HG03575 (cell line): ENCODE results near the gene PDAP1.
"Not testable (repeated sequence)": the region's sequence is repeated elsewhere in the genome, so short reads cannot be mapped to it uniquely, and the experiment has no call there.

ENCODE experiments used
- ATAC-seq: cut with Tn5 transposase; IDR thresholded peaks from one replicate; pipeline ENCODE4 v1.9.1; 2021; ENCODE audit not compliant: unreplicated experiment, insufficient number of reproducible peaks, low FRiP score; ENCODE audit errors: extremely low read depth

PDAP1 gene

DNA sequence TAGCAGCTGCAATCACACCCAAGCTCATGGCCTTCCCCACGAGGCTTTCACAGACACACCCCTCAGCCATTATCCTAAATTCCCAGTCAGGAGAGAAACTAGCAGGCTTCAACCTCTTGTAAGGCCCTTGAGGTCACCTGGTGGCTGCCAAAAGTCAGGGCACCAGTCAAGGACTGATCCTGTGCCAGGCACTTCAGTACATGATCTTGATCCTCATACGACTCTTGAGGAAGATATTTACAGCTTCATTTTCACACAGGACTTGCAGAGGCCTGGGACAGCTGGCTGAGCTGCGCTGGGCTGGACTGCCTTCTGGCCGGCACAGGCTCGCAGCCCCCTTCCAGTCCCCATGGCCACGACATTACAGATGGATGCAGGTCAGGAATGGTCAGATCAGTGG is 8.8 kb downstream of the PDAP1 start:
- no peak for ATAC-seq

DNA sequence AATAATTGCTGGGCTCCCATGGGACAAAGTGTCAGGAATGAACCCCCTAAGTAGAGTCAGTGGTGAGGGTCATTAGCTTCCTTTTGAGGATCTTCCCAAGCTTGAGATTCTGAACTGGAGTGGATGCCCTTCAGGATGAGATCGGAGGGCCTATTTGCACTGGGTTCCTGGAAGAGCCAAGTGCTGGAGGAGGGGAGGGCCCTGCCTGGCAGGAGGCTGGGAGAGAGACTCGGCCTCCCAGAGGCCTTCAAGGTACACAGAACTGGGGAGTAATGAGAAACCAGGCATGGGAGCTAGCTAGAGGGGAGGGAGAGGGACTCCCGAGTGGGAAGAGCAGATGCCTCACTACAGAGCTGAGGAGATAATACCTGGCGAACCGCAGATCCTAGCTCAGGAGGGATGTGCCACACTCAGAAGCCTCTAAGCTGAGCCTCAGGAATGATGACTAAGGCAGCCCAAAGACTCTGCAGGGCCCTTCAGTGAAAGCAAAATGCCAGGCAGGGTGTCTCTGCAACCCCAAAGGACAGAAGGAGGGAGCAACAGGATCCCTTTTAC is 9.4 kb downstream of the PDAP1 start:
- ATAC-seq, result no peak

DNA sequence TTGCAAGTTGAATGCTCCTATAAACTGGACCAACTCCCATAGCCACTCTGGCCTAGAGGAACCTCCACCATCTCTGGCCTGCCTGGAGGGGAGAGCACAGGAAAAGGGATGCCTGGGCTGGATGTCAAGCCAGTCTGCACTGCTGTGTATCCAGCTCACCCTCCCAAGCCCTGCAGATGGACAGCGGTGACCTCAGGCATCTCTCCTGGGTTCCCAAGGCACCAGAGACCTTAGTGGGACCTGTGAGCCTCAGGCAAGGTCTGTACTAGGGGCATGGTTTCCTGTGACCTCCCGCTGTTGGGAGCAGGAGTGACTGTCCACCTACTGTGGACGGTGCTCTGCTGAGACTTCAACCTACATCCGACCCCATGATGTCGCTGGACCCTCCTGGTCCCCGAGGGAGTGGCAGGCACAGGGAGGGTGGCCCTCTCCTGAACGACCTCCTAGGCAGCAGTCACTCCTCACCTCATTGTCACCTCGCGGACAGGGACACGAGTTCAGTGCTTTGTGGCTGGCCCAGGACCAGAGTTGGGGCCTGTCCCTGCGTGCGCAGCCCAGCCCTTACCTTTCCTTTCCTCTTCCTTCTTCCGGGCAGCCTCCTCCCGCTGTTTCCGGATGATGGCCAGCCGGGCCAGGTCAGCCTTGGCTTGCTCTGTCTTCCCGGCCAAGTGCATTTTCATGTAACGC is 11.0 kb downstream of the PDAP1 start:
- no peak for ATAC-seq

DNA sequence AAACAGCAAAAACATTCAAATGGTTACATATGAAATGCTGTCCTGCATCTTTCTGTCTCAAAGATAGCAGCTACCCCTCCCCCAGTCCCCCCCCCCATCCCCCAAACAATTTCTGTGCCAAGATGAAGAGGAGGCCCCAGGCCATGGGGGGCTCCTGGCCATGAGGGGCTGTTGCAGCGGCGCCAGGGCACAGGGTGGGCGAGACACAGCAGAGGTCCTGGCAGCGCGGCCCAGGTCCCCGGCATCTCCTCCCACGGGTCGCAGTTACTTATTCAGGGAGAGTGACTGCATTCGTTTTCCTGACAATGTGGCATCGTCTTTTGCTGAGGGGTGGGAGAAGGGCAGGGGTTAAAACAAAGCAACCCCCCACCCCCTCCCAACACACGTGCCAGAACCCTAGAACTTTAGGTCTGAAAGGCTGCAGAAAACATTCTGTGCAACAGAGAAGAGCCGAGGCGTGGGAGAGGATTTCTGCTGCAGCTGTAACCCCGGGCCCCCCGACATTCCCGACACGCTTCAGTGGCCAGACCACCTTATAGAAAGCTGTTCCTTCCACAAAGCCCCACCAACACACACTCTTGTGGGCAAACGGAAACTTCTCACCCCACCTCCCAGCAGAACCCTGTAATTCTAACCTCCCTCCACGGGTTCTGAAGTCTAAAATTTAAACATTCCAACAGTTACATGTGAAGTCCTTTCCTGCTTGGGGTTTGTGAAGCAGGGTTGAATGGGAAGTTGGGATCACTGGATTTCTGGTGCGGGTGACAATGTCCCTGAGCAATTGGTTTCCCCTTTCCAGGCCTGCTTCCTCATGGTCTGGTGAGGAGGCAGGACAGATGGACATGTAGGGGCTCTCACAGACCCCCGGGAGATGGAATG is 11.7 kb downstream of the PDAP1 start:
- ATAC-seq, result no peak

DNA sequence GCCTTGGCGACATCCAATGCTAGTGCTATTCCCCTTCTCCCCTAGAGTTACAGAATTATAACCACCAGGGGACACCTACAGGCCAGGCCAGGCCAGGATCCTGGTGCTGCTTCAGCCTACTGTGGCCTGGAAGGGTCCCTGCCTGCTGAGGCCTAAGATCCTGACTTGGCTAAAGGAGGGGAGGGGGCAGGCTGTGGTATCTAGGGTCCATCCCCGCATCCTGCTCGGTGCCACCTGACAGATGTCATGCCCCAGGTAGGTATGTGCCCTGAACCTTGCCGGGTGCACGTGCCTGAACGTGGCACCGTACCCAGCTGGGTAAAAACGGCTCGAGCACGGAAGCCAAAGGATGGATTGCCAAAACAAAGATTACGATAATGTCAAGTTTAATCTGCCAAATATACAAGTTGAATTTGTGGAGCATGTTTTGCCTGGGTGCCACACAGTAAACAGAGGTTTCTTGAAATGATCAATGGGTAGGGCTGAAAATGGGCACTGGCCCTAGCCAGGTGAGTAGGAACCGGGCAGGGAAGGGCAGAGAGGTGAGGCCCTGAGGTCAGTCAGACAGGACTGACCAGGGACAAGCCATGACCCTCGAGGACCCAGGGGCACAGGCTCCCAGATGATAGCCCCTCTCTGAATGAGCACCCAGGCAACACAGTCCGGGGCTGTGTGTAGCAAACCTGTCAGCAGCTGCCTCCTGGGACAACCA is 12.6 kb downstream of the PDAP1 start:
- no peak for ATAC-seq

DNA sequence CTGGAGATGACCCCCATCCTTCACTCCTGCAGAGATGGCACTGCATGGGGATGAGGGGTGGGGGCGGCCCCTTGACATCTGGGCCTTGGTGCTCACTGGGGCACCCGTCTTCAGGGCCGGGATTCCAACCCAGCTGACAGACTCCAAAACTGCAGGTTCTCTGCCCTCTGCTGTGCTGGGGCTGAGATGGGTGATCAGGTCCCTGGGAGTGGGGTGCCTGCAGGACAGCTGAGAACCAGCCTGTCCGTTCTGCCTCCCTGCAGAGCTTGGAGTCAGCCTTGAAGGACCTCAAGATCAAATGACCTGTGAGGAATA is 14.3 kb downstream of the PDAP1 start:
- no peak for ATAC-seq

DNA sequence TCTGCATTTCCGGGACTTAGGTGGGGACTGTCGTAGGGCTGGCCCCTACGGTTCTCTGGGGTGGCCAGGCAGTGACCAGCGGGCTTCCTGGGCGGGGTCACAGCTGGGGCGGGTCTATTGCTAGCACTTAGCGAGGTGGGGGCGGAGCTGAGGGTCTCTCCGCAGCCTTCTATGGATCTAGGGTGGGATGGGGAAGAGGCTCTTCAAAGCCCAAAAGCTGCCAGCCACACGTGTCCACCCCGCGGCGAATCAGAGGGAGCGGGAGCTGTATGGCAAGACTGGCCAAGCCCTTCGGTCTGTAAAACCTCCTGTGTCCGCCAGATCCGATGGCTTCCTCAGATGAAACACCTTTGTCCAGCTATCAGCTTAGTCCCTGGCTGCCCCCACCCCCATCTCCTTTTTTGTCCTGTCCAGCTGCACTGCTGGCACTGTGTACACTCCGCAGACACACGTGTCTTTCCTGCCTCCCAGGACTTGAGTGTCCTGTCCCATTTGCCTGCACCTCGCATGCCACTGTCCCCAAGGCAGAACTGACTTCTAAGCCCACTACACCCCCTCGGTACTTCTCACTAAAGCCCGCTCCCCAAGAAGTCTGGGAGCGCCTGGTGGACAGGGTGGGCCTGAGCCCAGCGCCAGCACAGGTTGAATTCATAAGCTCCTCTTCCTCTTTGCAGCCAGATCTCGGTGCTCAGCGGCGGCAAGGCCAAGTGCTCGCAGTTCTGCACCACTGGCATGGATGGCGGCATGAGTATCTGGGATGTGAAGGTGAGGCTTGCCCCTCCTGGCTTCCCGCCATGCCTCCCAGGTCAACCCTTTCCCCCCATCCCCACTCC is 14.8 kb downstream of the PDAP1 start:
- no peak for ATAC-seq

DNA sequence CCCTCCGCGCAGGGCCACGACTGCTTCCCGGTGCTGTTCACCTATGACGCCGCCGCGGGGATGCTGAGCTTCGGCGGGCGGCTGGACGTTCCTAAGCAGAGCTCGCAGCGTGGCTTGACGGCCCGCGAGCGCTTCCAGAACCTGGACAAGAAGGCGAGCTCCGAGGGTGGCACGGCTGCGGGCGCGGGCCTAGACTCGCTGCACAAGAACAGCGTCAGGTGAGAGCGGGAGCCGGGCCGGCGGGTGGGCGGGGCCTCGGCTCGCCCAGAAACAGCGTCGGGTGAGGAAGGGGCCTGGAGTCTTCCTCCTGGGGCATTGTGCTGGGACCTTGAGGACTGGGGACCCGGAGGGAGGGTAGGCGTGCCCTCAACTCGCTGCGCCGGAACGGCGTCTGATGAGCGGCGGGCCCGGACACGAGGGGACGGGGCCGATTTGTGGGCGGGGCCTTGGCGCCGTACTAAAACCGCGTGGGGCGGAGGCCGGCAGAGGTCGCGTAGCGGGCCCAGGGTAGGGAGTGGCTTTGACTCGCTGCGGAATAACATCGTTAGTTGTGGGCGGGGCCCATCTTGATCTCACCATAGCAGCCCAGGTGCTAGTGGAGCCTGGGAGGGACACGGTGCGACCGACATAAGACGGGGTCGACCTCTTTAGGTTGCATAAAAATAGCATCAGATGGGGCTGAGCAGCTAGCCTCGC is 15.6 kb downstream of the PDAP1 start:
- no peak for ATAC-seq

DNA sequence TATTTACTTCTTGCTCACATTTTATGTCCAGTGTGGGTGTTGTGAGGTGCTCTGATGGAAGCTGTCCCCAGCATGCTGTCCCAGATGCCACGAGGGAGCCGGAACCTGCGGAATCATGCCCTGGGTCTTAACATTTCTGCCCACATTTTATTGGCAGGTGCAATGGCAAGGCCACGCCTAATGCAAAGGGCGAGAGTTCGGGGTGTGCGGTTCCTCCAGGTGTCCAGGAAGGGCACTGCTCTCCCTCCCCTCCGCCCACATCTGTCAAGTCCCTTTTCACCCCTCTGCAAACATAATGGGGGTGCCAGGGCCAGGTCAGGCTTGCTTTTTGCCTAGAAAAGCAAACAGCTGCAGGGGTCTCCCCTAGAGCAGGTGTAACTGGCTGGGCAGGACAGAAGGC is 16.4 kb downstream of the PDAP1 start:
- ATAC-seq, result no peak

DNA sequence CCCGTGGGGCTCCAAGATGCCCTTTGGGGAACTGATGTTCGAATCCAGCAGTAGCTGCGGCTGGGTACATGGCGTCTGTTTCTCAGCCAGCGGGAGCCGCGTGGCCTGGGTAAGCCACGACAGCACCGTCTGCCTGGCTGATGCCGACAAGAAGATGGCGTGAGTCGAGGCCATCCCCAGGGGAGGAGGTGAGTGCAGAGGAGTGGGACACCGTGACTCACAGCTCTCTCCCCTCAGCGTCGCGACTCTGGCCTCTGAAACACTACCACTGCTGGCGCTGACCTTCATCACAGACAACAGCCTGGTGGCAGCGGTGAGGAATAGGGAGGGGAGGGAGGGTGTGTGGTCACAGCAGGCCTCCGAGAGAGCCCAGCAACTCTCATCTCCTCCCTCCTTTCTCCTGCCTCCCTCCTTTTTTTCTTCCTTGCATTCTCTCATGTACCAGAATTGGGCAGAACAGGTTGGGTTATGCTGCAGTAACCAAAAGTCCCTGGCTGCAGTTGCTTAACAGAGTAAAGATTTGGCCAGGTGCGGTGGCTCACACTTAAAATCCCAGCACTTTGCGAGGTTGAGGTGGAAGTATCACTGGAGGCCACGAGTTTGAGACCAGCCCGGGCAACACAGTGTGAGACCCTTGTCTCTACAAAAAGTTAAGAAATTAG is 17.3 kb downstream of the PDAP1 start:
- no peak for ATAC-seq

DNA sequence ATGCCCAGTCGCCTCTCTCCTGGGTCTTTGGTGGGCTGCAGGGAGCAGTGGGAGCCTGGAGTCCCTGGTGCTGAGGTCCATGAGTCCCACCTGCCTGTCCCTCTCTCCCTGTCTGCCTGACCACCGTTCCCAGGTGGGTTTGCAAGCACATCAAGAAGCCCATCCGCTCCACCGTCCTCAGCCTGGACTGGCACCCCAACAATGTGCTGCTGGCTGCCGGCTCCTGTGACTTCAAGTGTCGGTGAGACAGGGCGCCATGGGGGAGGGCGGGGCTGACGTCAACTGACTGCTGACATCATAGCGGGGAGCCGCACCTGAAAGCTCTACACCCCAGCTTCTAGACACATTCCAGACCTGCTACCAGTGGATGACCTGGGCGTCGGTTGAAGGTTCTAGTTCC is 18.6 kb downstream of the PDAP1 start:
- no peak for ATAC-seq

DNA sequence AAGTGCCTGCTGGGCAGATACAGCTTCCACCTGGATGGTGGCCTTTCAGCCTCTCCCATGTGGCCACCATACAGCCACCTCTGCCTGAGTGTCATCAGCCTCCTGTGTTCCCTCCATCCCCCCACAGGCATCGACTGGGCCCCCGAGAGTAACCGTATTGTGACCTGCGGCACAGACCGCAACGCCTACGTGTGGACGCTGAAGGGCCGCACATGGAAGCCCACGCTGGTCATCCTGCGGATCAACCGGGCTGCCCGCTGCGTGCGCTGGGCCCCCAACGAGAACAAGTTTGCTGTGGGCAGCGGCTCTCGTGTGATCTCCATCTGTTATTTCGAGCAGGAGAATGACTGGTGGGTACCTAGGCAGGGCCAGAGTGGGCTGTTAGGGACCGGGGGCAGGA is 20.5 kb downstream of the PDAP1 start:
- ATAC-seq, result no peak

DNA sequence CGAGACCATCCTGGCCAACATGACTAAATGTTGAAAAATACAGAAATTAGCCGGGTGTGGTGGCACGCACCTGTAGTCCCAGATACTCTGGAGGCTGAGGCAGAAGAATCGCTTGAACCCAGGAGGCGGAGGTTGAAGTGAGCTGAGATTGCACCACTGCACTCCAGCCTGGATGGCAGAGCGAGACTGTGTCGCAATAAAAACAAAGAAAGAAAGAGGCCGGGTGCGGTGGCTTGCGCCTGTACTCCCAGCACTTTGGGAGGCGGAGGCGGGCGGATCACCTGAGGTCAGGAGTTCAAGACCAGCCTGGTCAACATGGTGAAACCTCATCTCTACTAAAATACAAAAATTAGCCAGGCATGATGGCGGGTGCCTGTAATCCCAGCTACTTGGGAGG is 21.2 kb downstream of the PDAP1 start:
- not testable (repeated sequence) for ATAC-seq

DNA sequence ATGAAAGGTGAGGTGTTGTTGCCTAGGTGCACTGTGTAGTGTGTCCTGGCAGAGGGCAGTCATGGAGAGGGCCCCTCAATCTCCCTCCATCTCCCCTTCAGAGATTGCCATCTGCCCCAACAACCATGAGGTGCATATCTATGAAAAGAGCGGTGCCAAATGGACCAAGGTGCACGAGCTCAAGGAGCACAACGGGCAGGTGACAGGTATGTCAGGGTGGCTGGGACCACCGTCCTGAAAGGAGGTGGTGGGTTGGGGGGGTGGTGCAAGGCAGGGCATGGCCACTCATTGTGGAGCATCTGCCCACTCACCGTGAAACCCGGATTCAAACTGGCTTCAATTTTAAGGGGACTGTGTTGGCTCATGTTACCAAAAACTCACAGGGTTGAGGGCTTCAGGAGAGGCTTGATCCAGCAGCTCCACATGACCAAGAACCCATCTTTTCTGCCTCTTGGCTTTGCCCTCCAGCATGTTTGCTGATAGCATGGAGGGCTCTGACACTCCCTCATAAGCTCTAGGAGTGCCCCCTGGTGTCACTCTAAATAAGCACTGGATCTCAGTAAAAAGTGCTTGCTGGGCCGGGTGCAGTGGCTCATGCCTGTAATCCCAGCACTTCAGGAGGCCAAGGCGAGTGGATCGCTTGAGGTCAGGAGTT is 21.7 kb downstream of the PDAP1 start:
- no peak for ATAC-seq

DNA sequence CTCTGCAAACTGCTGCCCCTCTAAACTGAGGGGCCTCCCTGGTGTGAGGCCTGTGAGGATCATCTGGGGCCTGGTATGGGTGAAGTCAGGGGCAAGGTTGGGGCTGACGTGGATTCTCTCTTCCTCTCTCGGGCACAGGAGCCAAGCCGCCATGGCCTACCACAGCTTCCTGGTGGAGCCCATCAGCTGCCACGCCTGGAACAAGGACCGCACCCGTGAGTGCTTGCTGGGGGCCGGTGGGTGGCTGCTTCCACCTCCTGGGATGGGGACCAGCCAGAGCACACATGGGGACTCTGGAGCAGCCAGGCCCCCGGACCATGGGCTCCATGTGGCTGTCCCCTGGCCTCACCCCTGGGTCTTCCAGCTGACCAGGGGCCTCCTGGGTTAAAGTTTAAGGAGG is 22.8 kb downstream of the PDAP1 start:
- ATAC-seq, result no peak

DNA sequence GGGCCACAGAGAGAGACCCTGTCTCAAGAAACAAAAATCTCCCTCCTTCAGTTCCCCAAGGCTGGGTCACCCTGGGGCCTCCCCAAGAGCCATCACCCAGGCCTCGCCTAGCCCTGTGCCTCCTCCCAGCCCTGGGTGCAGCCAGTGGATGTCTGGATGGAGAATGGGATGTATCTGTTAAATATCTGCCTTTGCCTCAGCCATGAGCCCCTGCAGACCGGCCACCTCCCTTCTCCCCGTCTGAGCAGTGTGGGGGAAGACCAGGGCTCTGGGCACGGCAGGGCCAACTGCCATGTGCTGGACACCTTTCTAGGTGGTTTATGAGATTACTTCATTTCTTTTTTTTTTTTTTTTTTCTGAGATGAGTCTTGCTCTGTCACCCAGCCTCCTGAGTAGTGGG is 23.9 kb downstream of the PDAP1 start:
- no peak for ATAC-seq

DNA sequence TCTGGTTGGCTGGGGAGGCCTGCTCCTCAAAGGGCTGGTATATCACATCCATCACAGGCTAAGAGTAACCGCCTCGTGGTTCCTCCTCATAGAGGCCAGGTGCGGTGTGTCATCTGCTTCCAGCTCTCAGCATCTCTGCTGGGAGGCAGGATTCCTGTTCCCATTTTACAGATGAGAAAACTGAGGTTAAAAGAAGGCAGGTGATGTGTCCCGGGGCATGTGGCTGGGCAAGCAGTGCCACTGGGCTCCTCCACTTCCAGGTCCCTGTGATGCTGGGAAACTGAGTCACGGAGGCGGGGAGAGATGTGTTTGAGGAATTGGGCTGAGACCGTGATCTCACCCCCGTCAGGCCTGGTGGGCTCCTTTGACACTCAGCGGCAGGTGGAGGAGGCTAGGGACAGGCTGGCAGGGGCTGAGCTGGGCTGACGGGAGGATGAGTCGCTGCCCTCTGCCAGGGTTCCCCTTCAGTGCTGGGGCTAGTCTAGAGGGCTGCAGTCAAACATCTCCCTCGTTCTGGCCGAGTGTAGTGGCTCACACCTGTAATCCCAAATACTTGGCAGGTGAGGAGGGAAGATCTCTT is 24.5 kb downstream of the PDAP1 start:
- ATAC-seq, result no peak
